Activated CD8-positive, alpha-beta memory T cell treated with anti-CD3 and anti-CD28 coated beads for 48 hours (primary cell): Measurements from ENCODE around the gene PPP2CA.
"Not testable (repeated sequence)": the region's sequence is repeated elsewhere in the genome, so short reads cannot be mapped to it uniquely, and the experiment has no call there.

Experiments used
- DNase-seq, 3 experiments: peaks; one replicate each; pipeline ENCODE4 v3.0.0-alpha.2; 2020; ENCODE audit warnings: low read depth in 2 of 3, low spot score in 2 of 3

PPP2CA gene

DNA sequence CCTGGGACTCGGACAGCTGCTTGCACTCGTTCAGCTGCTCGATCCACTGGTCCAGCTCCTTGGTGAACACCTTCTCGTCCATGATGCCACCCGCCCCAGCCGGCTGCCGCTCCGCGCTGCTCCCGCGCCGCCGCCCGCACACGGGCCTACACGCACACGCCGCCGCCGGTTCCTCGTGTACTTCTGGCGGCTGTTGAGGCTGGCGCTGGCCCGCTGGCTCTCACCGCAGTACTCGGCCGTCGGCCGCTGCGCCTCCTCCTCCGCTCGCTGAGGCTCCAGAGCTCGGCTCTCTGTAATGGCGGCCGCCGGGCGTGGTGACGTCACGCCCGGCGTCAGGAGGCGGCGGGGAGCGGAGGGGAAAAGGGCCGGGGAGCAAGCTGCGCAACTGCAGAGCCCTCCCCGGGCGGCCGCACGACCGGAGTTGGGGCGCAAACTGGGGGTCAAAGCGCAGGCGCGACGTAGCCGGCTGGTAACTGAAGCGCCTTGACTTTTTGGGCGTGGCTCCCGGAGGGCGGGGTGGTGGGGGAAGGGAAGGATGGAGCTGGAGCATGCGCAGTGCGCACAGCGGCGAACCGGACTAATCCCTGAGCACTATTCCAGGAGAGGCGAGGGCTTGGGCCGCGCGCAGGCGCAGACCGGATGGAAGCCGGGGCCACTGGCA is at the start of gene PPP2CA:
Gene PPP2CA, minus strand, starts transcription at position 294 of the 661 bp plus-strand sequence. Its CDS starts 212 bp downstream, at position 82.
- DNase-seq, result peak; percentile 99 to 100 (median 99)

DNA sequence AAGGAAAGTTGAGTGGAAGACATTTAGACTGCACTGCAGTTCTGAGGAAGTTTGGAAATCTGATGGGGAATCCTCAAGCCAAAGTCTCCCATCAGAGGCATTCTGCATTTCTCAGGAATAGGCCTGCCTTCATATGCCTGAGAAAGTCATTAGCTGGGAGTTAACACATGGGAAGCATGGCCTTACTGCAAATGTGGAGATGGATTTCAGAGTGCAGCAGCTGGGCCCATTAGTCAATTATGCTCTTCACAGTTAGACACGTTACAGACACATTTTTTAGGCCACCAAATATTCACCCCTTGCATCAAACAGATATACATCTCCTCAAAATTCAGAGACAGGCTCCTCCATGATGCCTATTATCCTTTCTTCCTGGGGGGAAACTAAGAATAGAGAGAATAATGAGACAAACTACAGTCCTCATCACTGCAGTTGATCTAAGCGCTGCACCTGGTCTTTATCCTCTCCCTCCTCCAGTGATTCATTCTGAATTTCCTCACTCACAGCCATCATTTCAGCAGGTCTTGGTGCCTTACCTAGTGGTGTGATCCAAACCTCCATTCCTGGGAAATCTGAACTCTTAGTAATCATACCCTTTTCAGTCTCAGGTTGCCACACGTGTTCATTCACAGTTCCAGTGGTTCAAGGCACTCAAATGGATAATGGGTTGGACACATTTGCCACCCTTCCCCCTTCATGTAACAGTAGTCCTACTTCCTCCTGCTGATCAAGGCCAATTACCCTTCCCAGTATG is 47.9 kb upstream of the PPP2CA start:
- DNase-seq, result no peak

DNA sequence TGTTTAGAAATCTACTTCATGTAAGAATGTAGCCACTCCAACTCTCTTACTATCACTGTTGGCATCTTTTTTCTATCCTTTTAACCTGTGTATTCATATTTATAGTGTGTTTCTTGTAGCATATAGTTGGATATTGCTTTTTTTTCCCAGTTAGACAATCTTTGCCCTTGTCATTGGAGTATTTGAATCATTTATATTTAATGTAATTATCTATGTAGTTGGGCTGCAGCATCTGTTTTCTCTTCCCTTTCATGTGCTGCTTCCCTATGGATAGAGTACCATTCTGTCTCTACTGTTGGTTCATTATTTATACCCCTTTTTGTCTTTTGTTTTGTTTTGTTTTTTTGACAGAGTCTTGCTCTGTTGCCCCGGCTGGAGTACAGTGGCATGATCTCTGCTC is 45.2 kb upstream of the PPP2CA start:
- no peak for DNase-seq

DNA sequence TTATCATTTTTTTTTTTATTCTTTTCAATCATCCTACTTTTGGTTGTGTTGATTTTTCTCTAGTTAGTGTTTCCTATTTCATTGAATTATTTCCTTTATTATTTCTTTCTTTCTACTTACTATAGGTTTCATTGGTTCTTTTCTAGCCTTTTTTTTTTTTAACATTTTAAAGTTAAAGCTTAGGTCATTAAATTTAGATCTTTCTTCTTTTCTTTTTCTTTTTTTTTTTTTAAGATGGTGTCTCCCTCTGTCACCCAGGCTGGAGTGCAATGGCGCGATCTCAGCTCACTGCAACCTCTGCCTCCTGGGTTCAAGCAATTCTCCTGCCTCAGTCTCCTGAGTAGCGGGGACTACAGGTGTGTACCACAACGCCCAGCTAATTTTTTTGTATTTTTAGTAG is 43.0 kb upstream of the PPP2CA start:
- DNase-seq, result no peak

DNA sequence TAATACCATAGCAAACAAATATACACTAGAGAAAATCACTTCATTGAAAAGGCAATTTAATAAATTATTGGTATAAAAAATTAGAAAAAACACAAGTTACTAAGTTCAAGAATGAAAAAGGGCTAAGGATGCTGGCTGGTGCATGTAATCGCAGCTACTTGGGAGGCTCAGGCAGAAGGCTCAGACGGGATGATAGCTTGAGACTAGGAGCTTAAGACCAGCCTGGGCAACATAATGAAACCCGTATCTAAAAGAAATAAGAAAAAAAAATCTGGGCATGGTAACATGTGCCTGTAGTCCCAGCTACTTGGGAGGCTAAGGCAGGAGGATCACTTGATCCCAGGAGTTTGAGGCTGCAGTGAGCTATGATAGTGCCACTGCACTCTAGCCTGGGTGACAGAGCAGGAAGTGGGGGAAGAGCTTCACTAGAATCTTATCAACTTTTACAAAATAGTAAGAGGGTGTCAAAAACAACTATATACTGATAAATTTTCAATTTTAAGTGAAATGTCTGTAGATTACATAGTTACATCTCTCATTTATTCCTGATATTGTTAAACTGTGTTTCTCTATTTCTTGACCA is 42.2 kb upstream of the PPP2CA start:
- no peak for DNase-seq

DNA sequence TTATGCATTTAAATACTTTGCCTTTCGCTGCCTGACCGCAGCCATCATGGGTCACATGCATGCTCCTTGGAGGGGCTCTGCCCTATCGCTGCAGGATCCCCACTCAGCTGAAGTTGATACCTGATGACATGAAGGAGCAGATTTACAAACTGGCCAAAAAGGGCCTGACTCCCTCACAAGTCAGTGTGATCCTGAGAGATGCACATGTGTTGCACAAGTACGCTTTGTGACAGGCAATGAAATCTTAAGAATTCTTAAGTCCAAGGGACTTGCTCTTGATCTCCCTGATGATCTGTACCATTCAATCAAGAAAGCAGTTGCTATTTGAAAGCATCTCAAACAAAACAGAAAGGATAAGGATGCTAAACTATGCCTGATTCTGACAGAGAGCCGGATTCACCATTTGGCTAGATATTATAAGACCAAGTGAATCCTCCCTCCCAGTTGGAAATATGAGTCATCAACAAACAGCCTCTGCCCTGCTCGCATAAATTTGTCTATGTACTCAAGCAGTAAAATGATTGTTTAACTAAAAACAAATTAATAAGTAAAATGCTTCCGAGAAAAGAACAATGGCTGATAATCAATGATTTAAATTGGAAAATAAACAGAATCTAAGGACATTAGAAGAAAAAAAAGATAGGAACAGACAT is 41.6 kb upstream of the PPP2CA start:
- no peak for DNase-seq

DNA sequence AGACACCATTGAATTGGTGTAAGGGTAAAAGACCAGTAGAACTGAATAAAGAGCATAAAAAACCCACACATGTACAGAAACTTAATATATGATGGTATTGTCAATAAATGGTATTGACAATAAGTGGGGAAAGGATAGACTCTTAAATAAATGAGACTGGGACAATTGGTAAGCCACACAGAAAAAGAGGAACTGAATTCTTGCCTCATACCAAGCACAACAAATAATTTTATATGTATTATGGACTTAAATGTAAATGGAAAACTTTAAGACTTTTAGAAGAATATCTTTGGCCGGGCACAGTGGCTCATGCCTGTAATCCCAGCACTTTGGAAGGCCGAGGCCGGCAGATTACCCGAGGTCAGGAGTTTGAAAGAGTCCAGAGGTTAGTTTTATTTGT is 37.9 kb upstream of the PPP2CA start:
- no peak for DNase-seq

DNA sequence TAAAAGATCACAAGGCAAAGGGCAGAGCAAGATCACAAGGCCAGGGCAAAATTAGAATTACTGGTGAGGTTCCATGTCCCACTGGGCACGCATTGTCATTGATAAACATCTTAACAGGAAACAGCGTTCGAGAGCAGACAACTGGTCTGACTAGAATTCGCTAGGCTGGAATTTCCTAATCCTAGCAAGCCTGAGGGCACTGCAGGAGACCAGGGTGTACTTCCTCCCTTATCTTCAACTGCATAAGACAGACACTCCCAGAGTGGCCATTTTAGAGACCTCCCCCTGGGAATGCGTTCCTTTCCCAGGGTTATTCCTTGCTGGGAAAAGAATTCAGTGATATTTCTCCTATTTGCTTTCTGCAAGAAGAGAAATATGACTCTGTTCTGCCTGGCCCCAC is 36.8 kb upstream of the PPP2CA start:
- DNase-seq, result not testable (repeated sequence)

DNA sequence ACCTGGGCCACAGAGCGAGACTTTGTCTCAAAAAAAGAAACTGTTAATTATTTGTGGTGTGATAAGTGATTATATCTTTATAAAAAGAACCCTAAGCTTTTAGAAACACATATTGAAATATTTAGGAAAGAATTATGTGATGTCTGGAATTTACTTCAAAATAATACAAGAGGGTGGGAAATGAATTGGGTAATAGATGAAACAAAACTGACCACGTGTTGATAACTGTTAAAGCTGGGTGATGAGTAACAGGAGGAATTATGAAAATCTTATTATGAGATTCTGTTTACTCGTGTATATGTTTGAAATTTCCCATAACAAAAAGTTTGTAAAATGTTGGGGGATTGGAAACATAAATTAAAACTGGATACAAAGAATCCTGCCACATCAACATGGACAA is 33.0 kb upstream of the PPP2CA start:
- no peak for DNase-seq

DNA sequence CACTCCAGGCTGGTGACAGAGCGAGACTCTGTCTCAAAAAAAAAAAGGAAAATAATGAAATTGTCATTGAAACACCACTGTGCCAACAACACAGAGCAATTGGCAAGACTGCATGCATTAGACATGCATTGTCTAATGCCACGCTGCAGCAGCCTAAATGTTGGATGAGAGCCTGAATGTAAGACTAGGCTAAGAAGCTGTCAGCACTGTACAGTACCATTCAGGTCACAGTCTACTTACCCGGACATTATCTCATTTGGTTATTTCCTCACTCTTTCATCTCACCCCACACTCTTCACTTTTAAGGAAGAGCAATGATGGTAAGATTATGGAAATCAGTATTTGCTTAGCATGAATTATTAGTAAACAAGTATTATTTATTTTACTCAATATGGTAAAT is 31.3 kb upstream of the PPP2CA start:
- no peak for DNase-seq

DNA sequence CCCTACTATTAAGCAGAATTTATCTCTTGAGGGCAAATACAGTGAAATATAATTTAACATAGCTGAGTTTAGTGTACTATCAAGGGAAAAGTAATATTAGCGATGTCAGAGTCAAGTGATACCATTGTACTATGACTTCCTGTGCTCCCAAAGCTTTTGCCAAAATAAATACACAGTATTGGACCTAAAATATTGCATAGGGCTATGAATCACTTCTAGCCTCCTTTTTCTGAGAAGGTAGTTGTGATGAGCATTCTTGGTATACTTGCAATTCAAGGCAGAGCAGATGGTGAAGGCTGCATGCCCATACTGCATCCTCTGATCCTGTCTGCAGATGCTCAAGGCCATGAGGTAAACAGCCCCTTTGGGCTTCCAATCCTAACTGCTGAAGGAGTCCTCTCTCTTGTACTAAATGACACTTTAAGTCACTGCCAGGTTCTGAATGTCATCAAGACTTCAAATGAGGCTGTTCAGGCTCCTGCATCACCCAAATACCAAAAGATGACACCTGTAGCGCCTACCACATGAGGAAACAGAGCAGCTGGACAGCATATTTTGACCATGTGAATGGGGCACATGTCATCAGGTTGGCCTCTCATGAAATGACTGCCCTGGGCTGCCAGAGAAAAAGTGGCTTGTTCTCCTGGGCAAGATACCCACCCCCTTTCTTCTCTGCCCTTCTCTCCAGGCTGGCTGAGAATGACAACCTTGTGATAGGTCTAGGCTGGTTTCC is 29.7 kb upstream of the PPP2CA start:
- DNase-seq, result no peak

DNA sequence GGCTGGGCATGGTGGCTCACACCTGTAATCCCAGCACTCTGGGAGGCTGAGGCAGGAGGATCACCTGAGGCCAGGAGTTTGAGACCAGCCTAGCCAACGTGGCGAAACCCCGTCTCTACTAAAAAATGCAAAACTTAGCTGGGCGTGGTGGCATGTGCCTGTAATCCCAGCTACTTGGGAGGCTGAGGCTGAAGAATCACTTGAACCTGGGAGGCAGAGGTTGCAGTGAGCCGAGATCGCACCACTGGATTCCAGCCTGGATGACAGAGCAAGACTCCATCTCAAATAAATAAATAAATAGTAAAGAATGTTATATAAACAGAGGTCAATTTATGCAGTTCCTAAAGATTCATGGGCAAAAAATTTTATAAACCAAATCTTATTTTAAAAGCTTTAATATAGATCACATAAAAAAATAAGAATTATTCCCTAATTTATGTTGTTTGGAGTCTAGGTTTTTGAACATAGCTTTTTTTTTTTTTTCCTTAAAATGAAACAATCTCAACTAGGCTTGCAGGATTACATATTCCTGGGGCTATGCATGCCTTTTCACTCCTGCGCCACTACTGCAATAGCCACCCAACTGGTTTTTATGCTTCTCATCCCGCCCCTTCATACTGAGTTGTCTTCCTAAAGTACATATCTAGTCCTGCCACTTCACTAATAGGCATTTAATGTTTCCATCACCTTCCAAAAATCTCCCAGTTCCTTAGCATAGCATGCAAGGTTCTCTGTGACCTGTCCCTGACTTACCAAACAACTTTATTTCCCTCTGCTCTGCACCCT is 27.7 kb upstream of the PPP2CA start:
- not testable (repeated sequence) for DNase-seq

DNA sequence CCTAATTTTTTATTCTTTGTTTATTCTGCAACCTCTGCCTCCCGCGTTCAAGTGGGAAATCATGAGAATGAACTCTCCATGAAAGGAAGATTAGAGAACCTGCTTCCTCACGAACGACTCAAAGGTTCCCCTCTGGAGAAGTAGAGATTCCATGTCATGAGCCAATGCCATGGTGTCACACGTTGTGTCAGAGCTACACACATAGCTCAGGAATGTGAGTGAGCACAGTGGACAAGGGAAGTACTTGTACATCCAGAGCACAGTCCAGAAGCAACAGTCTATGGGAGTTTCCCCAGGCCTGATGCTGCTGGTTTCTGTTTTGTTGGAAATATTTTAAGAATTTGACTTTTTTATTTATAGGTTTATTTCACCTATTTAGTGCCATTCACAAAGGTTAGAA is 26.8 kb upstream of the PPP2CA start:
- no peak for DNase-seq

DNA sequence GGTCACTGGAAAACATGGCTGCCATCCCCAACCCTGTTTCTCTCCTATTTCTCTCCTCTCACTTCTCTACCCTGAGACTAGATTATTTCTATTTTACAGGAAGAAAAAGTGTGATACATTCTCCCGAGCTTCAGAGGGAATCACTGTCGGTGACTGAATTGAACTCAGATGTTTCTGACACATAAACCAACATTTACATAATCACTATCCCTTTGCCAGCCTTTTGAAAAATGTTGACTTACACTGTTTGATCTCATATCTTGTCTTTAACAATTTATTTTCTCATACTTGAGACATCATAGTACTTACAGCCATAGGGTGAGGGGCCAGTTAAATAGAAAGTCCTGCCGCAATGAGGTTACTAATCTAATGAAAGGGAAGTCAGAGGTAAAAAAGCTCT is 25.1 kb upstream of the PPP2CA start:
- DNase-seq, result no peak

DNA sequence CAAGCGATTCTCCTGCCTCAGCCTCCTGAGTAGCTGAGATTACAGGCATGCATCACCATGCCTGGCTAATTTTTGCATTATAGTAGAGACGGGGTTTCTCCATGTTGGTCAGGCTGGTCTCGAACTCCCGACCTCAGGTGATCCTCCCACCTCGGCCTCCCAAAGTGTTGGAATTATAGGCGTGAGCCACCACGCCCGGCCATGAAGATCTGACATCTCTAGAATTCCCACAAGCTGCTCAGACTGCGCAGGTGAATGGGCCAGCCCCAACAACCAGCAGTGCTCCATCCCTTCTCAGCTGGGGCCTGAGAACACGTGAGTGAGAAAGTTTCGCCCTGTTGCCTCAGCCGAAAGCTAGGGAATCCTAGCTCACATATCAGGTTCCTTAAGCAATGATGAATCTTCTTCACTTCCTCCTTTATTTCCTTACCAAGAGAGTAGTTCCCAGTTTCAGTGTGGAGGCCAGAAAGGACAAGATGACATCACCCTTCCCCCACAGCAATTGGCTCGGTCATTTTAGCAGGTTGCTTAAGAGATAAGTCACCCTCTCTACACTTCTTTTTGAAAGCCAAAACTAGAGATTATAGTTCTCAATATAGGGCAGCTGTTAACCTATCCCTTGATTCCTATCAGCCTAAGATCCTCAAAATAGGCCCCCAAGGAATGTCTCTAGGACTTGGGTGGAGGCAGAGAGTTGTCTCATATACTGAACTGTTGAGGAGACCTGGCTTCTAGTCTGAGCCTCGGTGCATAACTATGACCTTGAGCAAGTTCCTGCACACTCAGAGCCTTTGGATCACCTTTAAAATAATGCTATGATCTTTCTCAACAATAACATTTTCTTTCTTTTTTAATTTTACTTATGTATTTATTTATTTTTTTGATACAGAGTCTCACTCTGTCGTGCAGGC is 23.9 kb upstream of the PPP2CA start:
- no peak for DNase-seq

DNA sequence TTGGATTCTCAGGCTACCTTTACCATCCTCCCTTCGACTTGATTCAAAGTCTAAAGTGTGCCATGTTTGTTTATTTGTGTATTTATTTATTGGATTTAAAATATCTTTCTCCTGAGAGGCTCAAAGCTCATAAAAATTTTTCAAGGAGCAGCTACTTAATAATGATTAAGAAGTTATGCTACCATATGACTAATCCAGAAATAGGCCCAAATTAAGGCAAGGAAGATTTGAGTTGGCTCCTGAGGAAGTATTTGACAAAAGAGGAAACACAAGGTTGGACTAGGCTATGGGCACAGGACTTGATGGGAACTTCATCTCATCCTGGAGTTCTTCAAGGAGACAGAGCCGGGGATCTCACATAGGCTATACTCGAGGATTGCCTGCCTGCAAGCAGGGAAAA is 22.4 kb upstream of the PPP2CA start:
- no peak for DNase-seq

DNA sequence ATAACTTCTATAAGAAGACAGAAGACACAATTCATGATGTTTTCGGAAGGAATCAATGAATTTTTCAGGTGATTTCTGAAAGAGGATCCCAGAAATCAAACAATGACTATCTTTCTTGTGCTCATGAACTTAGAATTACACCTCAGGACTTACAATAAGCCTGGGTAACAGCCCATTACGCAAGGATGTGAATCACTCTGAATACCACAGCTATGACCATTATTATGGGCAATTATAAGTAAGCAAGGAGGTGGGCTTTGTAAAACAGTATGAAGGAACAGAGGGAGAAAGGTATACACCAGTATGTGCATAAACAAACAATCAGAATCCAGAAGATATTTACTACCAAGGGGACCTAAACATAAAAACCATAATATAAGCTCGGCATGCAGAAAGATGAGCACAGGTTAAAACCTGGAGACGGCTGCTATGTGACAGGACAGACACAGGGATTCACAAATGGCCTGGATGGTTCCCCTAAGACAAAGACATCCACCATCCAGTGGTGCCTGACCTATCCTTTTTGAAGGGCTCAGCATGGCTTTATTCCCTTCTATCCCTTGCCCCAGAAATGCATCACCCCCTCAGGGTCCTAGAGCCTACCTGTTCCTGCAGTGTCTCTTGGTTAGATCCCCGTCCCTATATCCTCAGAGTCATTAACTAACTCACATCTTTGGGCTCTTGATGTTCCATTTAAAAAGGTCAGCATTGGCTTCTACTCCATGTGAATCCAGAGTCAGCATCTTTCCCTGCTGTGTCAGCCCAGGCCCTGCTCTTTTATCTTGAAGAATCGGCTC is 21.8 kb upstream of the PPP2CA start:
- DNase-seq, result no peak

DNA sequence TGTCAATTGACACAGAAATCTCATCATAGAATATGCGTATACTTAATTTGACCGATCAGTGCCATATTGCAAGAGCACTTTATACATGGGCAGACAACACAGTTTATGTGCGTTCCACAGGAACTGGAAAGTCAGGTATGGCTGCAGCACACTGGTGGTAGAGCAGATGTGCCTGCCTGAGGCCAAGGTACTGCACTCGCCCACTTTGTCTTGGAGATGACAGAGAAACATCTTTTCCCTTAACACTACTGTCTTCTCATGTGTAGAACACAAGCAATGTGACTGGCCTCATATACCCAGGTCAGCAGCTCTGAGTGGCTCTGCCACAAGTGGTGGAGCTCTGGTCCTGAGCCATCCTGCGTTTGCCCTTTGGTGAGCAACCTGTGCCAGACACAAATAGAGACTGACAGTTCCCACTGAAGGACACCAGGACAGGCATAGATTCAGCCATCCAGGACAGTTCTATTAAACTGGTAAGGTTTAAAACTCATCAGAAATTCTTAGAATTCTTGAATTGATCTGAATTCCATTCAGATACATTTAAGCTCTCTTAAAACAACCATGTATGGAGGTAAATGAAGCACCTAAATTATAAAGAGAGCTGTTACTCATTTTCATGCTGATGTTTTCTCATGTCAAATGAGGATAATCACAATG is 21.0 kb upstream of the PPP2CA start:
- no peak for DNase-seq
